Stomach (tissue), 4 donors: ENCODE data around the gene DUSP12.

Source experiments
- EP300 ChIP-seq: sonication (generic); formaldehyde crosslinking; IDR thresholded peaks from one replicate; pipeline ENCODE4 v1.6.1; 2017; ENCODE audit warnings: antibody characterized with exemption
- POLR2A ChIP-seq, 4 donors: fragments of 450-650 bp; IDR thresholded peaks; one replicate each; pipeline ENCODE4 v1.6.1; 2016; ENCODE audit warnings: antibody characterized with exemption in 4 of 4, control low read depth in 2 of 4, mild to moderate bottlenecking in 1 of 4, moderate library complexity in 1 of 4
- POLR2AphosphoS5 ChIP-seq, 3 donors: sonication (generic); formaldehyde crosslinking; IDR thresholded peaks; one replicate each; pipeline ENCODE4 v1.6.1; 2016; ENCODE audit warnings: antibody characterized with exemption in 3 of 3
- TF ChIP-seq, protein P1 (sequence below), 7 experiments: fragments of 450-650 bp in 4 of 7; fragments of 200-600 bp in 3 of 7; sonication (generic) in 3 of 7; IDR thresholded peaks; one replicate each; pipeline ENCODE4 v1.5.1; 2016 to 2019; ENCODE audit warnings: antibody characterized with exemption in 7 of 7, control low read depth in 2 of 7, mild to moderate bottlenecking in 1 of 7

DNA sequence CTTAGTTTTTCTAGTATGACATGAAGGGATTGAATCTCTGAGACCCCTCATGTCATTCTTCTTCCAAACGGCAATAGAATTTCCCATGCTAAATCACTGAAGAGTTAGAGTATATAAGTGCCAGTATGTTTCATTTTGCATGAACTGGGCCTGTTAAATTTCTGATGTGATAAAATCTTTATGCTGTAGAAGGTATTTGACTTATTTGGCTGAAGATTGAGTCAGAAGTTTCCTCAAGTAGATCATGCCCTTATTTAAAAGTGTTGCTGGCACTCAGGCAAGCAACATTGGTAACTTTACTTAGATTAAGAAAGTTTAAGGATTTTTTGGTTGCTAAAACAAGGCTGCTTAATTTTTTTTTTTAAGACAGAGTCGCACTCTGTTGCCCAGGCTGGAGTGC lies 29.8 kb downstream of the DUSP12 start:
- no peak for TF ChIP-seq EP300
- TF ChIP-seq, protein P1, sequence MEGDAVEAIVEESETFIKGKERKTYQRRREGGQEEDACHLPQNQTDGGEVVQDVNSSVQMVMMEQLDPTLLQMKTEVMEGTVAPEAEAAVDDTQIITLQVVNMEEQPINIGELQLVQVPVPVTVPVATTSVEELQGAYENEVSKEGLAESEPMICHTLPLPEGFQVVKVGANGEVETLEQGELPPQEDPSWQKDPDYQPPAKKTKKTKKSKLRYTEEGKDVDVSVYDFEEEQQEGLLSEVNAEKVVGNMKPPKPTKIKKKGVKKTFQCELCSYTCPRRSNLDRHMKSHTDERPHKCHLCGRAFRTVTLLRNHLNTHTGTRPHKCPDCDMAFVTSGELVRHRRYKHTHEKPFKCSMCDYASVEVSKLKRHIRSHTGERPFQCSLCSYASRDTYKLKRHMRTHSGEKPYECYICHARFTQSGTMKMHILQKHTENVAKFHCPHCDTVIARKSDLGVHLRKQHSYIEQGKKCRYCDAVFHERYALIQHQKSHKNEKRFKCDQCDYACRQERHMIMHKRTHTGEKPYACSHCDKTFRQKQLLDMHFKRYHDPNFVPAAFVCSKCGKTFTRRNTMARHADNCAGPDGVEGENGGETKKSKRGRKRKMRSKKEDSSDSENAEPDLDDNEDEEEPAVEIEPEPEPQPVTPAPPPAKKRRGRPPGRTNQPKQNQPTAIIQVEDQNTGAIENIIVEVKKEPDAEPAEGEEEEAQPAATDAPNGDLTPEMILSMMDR (IDR thresholded peaks at IDR 0.05), result no peak
- no peak for TF ChIP-seq POLR2A (IDR thresholded peaks at IDR 0.05)
- no peak for TF ChIP-seq POLR2AphosphoS5 (IDR thresholded peaks at IDR 0.05)
